H9 (cell line): Measurements from ENCODE around the gene GRIA1. TPM values are rescaled to one million over a fixed set of nuclear protein-coding genes. Genes with fewer than 3 reads are reported as not detected.

Experiments
- DNase-seq: peaks from one replicate; pipeline ENCODE4 v3.0.0-alpha.2; 2017
- H2AFZ ChIP-seq: one replicate; pipeline ENCODE4 v1.6.1; 2013; ENCODE audit warnings: mild to moderate bottlenecking, low read length, control low read depth, moderate library complexity
- H2AK5ac ChIP-seq: 2 replicates; pipeline ENCODE4 v1.6.1; 2013; ENCODE audit warnings: low read length, control low read depth, mixed read lengths; ENCODE audit not compliant: insufficient read length
- H2BK120ac ChIP-seq: one replicate; pipeline ENCODE4 v1.6.1; 2013; ENCODE audit warnings: low read depth, mild to moderate bottlenecking, low read length, control low read depth, inconsistent platforms; ENCODE audit not compliant: poor library complexity, severe bottlenecking
- H2BK12ac ChIP-seq: 2 replicates; pipeline ENCODE4 v1.6.1; 2013; ENCODE audit warnings: low read length, control low read depth, mixed read lengths, low read depth; ENCODE audit not compliant: insufficient read length
- H2BK15ac ChIP-seq: 2 replicates; pipeline ENCODE4 v1.6.1; 2013; ENCODE audit warnings: low read depth, low read length, control low read depth
- H2BK20ac ChIP-seq: one replicate; pipeline ENCODE4 v1.6.1; 2013; ENCODE audit warnings: low read depth, mild to moderate bottlenecking, low read length, control low read depth, inconsistent platforms; ENCODE audit not compliant: poor library complexity, severe bottlenecking
- H2BK5ac ChIP-seq: 2 replicates; pipeline ENCODE4 v1.6.1; 2013; ENCODE audit warnings: low read length, control low read depth, mixed read lengths; ENCODE audit not compliant: insufficient read length
- H3K14ac ChIP-seq: 2 replicates; pipeline ENCODE4 v1.6.1; 2013; ENCODE audit warnings: low read length, control low read depth; ENCODE audit not compliant: insufficient read depth
- H3K18ac ChIP-seq: 2 replicates; pipeline ENCODE4 v1.6.1; 2013; ENCODE audit warnings: low read depth, mild to moderate bottlenecking, mixed read lengths, low read length, control low read depth; ENCODE audit not compliant: insufficient read length
- H3K23ac ChIP-seq: 2 replicates; pipeline ENCODE4 v1.6.1; 2013; ENCODE audit warnings: low read length, control low read depth, mixed read lengths, low read depth; ENCODE audit not compliant: insufficient read length
- H3K23me2 ChIP-seq: 2 replicates; pipeline ENCODE4 v1.6.1; 2013; ENCODE audit warnings: low read depth, mild to moderate bottlenecking, mixed read lengths, low read length, control low read depth; ENCODE audit not compliant: insufficient read length, poor library complexity, severe bottlenecking
- H3K27ac ChIP-seq: 2 replicates; pipeline ENCODE4 v1.5.1; 2013; ENCODE audit warnings: low read length, control low read depth, mixed read lengths, low read depth; ENCODE audit not compliant: insufficient read length
- H3K27me3 ChIP-seq: 2 replicates; pipeline ENCODE4 v1.6.1; 2013; ENCODE audit warnings: low read length, control low read depth, inconsistent platforms; ENCODE audit not compliant: insufficient read depth
- H3K4ac ChIP-seq: 2 replicates; pipeline ENCODE4 v1.6.1; 2013; ENCODE audit warnings: low read depth, mild to moderate bottlenecking, control low read depth, inconsistent platforms, low read length, moderate library complexity
- H3K4me1 ChIP-seq: 2 replicates; pipeline ENCODE4 v1.6.1; 2013; ENCODE audit warnings: low read length, control low read depth, inconsistent platforms; ENCODE audit not compliant: insufficient read depth
- H3K4me2 ChIP-seq: 2 replicates; pipeline ENCODE4 v1.6.1; 2013; ENCODE audit warnings: low read length, control low read depth, mixed read lengths; ENCODE audit not compliant: insufficient read length, insufficient read depth
- H3K56ac ChIP-seq: 2 replicates; pipeline ENCODE4 v1.6.1; 2013; ENCODE audit warnings: low read depth, mild to moderate bottlenecking, mixed read lengths, low read length, control low read depth; ENCODE audit not compliant: insufficient read length
- H3K79me1 ChIP-seq: 2 replicates; pipeline ENCODE4 v1.6.1; 2013; ENCODE audit warnings: low read depth, mild to moderate bottlenecking, moderate library complexity, low read length, control low read depth, inconsistent platforms; ENCODE audit not compliant: insufficient read depth, poor library complexity, severe bottlenecking
- H3K79me2 ChIP-seq: 2 replicates; pipeline ENCODE4 v1.6.1; 2013; ENCODE audit warnings: low read length, control low read depth, inconsistent platforms; ENCODE audit not compliant: insufficient read depth
- H3K9ac ChIP-seq: 2 replicates; pipeline ENCODE4 v1.6.1; 2013; ENCODE audit warnings: low read length, control low read depth, mixed read lengths; ENCODE audit not compliant: insufficient read length; ENCODE audit errors: extremely low read depth
- H3K9me3 ChIP-seq: one replicate; pipeline ENCODE4 v1.6.1; 2013; ENCODE audit warnings: low read depth, low read length, inconsistent platforms; ENCODE audit not compliant: control insufficient read depth
- H3T11ph ChIP-seq: one replicate; pipeline ENCODE4 v1.6.1; 2013; ENCODE audit warnings: mild to moderate bottlenecking, low read length, control low read depth, inconsistent platforms
- H4K20me1 ChIP-seq: one replicate; pipeline ENCODE4 v1.6.1; 2013; ENCODE audit not compliant: control insufficient read depth, insufficient read length, insufficient read depth
- H4K5ac ChIP-seq: 2 replicates; pipeline ENCODE4 v1.6.1; 2013; ENCODE audit warnings: low read depth, mild to moderate bottlenecking, mixed read lengths, low read length, control low read depth; ENCODE audit not compliant: insufficient read length
- H4K8ac ChIP-seq: replicated peaks from 2 replicates; pipeline ENCODE4 v1.6.1; 2013; ENCODE audit warnings: low read length, control low read depth, mixed read lengths, low read depth; ENCODE audit not compliant: insufficient read length
- H4K91ac ChIP-seq: 2 replicates; pipeline ENCODE4 v1.6.1; 2013; ENCODE audit warnings: low read depth, mild to moderate bottlenecking, moderate library complexity, mixed read lengths, low read length, control low read depth; ENCODE audit not compliant: insufficient read length
- H3K27ac Mint-ChIP-seq, 3 experiments: 2 replicates in 2 of 3; 3 replicates in 1 of 3; pipeline ENCODE4 v1.8.0; 2020 to 2021; ENCODE audit warnings: mixed read lengths in 3 of 3, mild to moderate bottlenecking in 1 of 3, moderate library complexity in 1 of 3
- H3K27me3 Mint-ChIP-seq: 2 replicates; pipeline ENCODE4 v1.8.0; 2021; ENCODE audit warnings: low read depth, mild to moderate bottlenecking, moderate library complexity, mixed read lengths
- H3K36me3 Mint-ChIP-seq, 3 experiments: 2 replicates in 2 of 3; 3 replicates in 1 of 3; pipeline ENCODE4 v1.8.0; 2020 to 2021; ENCODE audit warnings: low read depth in 3 of 3, mixed read lengths in 3 of 3; ENCODE audit not compliant: insufficient read depth in 1 of 3
- H3K4me1 Mint-ChIP-seq, 2 experiments: 2 replicates each; pipeline ENCODE4 v1.8.0; 2020; ENCODE audit warnings: mixed read lengths in 2 of 2
- H3K4me3 Mint-ChIP-seq, 2 experiments: 2 replicates in 1 of 2; 3 replicates in 1 of 2; pipeline ENCODE4 v1.8.0; 2020 to 2021; ENCODE audit warnings: mild to moderate bottlenecking in 2 of 2, mixed read lengths in 2 of 2, moderate library complexity in 1 of 2
- H3K9me3 Mint-ChIP-seq, 2 experiments: 2 replicates in 1 of 2; 3 replicates in 1 of 2; pipeline ENCODE4 v1.8.0; 2020; ENCODE audit warnings: mild to moderate bottlenecking in 2 of 2, mixed read lengths in 2 of 2, moderate library complexity in 1 of 2
- WGBS: extraction: QIAGEN DNeasy Blood & Tissue Kit; methylation state at CpG from one replicate; pipeline ENCODE4 v1.1.7; 2013; ENCODE audit warnings: missing lambda C conversion rate, low lambda C conversion rate, mixed read lengths; ENCODE audit not compliant: insufficient read length; ENCODE audit errors: extremely low coverage; 5-methylcytosine and 5-hydroxymethylcytosine counted together
- total RNA-seq: library from RNA; stranded (reverse); gene quantifications from 2 replicates; pipeline ENCODE4 v1.2.1, GENCODE V29; 2021
- TF ChIP-seq, protein P1 (sequence below): fragments of 200-600 bp; sonication (generic); conservative IDR thresholded peaks from 3 replicates; pipeline ENCODE4 v1.8.0; 2021; ENCODE audit warnings: antibody characterized with exemption, mild to moderate bottlenecking

GRIA1 gene
- total RNA-seq, 1 experiment from 2014 or later: 0.52 TPM

DNA sequence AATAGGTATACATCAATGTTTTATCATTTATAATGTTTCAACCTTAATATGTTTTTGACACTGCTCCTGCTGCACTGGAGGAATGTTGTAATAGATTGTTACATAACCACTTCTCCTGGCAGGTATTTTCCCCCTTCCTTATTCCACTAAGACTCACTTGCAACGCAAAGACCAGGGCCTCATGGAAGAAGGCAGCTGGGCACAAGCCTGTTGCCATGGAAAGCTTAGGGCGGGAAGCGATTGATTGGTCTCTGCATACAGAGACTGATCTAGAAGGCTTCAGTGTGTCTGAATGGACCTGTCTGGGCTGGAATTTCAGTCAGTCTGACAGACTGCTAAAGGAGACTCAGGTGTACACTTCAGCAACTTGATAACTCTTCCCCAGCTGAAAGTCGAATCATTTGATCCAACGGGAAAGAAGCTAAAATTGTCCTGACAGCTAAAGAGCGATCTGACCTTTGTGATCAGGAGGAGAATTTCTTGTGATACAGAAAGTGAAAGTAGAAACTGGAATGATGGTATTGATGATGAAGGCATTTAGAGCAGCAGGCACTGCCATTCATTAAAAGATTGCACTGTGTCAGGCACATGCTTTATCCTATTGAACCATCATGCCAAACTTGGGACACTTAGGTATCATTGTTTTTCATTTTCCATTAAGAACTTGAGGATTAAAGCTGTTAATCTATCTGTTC is 65.1 kb downstream of the GRIA1 start:
- H3K4me3 Mint-ChIP-seq: no peak overlapping the region
- H3K79me2 ChIP-seq: no peaks in the 10 kb centered on the region
- no peak overlapping the region for H2BK20ac ChIP-seq
- no peaks in the 10 kb centered on the region for H4K20me1 ChIP-seq
- H3K4me2 ChIP-seq: no peak overlapping the region
- no peaks in the 10 kb centered on the region for H3K9me3 Mint-ChIP-seq
- no peak overlapping the region for H2BK15ac ChIP-seq
- no peaks in the 10 kb centered on the region for H3K79me1 ChIP-seq
- no peak overlapping the region for H3K27ac ChIP-seq
- H2AFZ ChIP-seq: no peak overlapping the region
- no peaks in the 10 kb centered on the region; a peak in 1 of 7 replicates for H3K36me3 Mint-ChIP-seq
- no peak overlapping the region for H3K23ac ChIP-seq
- H3K56ac ChIP-seq: no peak overlapping the region
- H3K27ac Mint-ChIP-seq: no peak overlapping the region
- H3K14ac ChIP-seq: no peak overlapping the region
- H3K9ac ChIP-seq: no peak overlapping the region
- H4K5ac ChIP-seq: no peak overlapping the region
- H3K18ac ChIP-seq: no peak overlapping the region
- H3K27me3 Mint-ChIP-seq: no peaks in the 10 kb centered on the region
- no peaks in the 10 kb centered on the region for H3K27me3 ChIP-seq
- H2BK5ac ChIP-seq: no peak overlapping the region
- no peak overlapping the region for H2BK120ac ChIP-seq
- no peak overlapping the region for H2BK12ac ChIP-seq
- H3T11ph ChIP-seq: no peak overlapping the region
- no peaks in the 10 kb centered on the region for H3K23me2 ChIP-seq
- no peak overlapping the region for H2AK5ac ChIP-seq
- no CpG with 5 or more reads among the region's 6 CpGs for WGBS
- H3K9me3 ChIP-seq: no peaks in the 10 kb centered on the region
- DNase-seq: no peak
- H4K91ac ChIP-seq: no peak overlapping the region
- TF ChIP-seq, protein P1, sequence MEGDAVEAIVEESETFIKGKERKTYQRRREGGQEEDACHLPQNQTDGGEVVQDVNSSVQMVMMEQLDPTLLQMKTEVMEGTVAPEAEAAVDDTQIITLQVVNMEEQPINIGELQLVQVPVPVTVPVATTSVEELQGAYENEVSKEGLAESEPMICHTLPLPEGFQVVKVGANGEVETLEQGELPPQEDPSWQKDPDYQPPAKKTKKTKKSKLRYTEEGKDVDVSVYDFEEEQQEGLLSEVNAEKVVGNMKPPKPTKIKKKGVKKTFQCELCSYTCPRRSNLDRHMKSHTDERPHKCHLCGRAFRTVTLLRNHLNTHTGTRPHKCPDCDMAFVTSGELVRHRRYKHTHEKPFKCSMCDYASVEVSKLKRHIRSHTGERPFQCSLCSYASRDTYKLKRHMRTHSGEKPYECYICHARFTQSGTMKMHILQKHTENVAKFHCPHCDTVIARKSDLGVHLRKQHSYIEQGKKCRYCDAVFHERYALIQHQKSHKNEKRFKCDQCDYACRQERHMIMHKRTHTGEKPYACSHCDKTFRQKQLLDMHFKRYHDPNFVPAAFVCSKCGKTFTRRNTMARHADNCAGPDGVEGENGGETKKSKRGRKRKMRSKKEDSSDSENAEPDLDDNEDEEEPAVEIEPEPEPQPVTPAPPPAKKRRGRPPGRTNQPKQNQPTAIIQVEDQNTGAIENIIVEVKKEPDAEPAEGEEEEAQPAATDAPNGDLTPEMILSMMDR: no peak
- H4K8ac ChIP-seq: no peak overlapping the region
- H3K4me1 Mint-ChIP-seq: peaks cover 15 to 16% of the 10 kb centered on the region in 2 experiments
- peaks cover 7% of the 10 kb centered on the region; the same call in 1 of the 2 replicates for H3K4me1 ChIP-seq
- no peak overlapping the region for H3K4ac ChIP-seq
